HEK293T (cell line): ENCODE results near the gene JPH4.

Experiments
- BHLHE40 ChIP-seq: fragments of 450-650 bp; IDR thresholded peaks from 2 replicates; pipeline ENCODE4 v1.6.1; 2016; ENCODE audit warnings: mild to moderate bottlenecking, moderate library complexity, borderline replicate concordance
- ELF4 ChIP-seq: fragments of 450-650 bp; IDR thresholded peaks from 2 replicates; pipeline ENCODE4 v1.6.1; 2017; ENCODE audit warnings: antibody characterized with exemption
- FOXA1 ChIP-seq: fragments of 450-650 bp; IDR thresholded peaks from 2 replicates; pipeline ENCODE4 v1.6.1; 2016; ENCODE audit warnings: mild to moderate bottlenecking
- FOXK2 ChIP-seq: fragments of 450-650 bp; IDR thresholded peaks from 2 replicates; pipeline ENCODE4 v1.6.1; 2016; ENCODE audit warnings: mild to moderate bottlenecking
- HDGF ChIP-seq: fragments of 450-650 bp; IDR thresholded peaks from 2 replicates; pipeline ENCODE4 v1.6.1; 2017; ENCODE audit warnings: antibody characterized with exemption, borderline replicate concordance
- L3MBTL2 ChIP-seq: fragments of 450-650 bp; conservative IDR thresholded peaks from 2 replicates; pipeline ENCODE4 v1.6.1; 2016; ENCODE audit warnings: mild to moderate bottlenecking
- NFRKB ChIP-seq: fragments of 450-650 bp; IDR thresholded peaks from 2 replicates; pipeline ENCODE4 v1.6.1; 2016; ENCODE audit warnings: mild to moderate bottlenecking, moderate library complexity
- SP1 ChIP-seq: fragments of 450-650 bp; IDR thresholded peaks from 2 replicates; pipeline ENCODE4 v1.6.1; 2017
- TARDBP ChIP-seq: fragments of 450-650 bp; IDR thresholded peaks from 2 replicates; pipeline ENCODE4 v1.6.1; 2016

DNA sequence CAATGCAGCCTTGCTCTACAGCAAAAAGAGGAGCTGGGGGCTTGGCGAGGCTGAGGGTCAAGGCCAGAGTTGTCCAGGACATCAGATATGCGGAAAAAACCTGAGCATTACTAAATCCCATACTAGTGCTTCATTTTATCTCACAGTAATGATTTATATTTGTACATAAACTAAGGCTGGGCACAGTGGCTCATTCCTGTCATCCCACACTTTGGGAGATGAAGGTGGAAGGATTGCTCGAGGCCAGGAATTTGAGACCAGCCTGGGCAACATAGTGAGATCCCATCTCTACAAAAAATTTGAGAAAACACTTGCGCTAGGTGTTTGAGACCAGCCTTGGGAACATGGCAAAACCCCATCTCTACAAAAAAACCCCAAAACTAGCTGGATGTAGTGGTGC is 11.6 kb upstream of the JPH4 start:
- TF ChIP-seq HDGF (no peak), BHLHE40 (no peak), ELF4 (no peak), FOXA1 (no peak), SP1 (no peak), L3MBTL2 (no peak), TARDBP (no peak), NFRKB (no peak), FOXK2 (no peak)
